DMS 273 (cell line): ENCODE results near the gene CD58.
"Not testable (repeated sequence)": the region's sequence is repeated elsewhere in the genome, so short reads cannot be mapped to it uniquely, and the experiment has no call there.

ENCODE experiments used
- DNase-seq: peaks from one replicate; lab custom pipeline; 2025; ENCODE audit not compliant: unreplicated experiment; lab: John Stamatoyannopoulos, UW

Gene CD58

DNA sequence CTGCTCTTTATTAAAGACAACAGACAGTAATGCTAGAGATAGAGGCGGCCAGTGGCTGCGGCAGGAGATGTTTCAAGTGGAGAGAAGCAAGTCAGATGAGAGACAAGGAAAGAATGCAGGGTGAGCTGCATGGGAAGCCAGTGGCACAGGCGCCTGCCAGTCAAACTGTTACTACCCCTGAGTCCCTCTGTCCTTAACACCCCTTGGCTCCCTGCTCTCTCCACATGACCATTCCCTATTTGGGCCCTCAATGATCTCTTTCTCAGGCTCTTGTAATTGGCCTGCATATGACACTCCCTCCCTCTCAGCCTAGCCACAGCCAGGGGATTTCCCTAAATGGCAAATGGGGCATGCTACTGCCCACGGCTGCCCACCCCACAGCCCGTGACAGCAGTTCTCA lies 22.6 kb upstream of the CD58 start:
- not testable (repeated sequence) for DNase-seq

DNA sequence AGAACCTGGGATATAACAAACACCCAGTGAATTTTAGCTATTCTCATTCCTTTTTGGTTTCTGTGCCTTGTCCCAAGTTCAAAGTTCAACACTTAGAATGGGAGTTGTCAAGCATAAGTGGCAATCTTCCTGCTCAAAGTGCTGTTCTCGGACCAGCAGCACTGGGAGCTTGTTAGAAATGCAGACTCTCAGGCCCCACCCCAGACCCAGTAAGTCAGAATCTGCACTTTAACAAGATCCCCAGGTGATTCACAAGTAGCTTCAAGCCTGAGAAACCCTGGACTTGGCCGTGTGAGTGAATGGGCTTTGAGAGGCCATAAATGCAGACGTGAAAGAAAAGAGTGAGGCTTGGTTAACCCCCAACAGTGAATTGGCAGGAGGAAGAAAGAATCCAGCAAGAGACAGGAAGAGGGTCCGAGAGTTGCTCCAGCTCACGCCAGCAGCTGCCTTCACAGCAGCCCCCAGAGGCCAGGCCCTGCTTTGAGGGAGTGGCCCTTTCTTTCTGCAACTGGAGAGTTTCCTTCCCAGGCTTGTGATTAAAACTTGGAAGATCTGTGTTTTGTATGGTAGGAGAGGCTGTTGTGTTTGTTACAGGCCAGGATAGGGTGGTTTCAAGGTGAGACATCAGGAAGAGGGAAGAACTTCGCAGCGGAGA lies 21.3 kb upstream of the CD58 start:
- not testable (repeated sequence) for DNase-seq

GRCh38 chr1:116591006-116591950 lies 20.5 kb upstream of the CD58 start:
- not testable (repeated sequence) for DNase-seq

DNA sequence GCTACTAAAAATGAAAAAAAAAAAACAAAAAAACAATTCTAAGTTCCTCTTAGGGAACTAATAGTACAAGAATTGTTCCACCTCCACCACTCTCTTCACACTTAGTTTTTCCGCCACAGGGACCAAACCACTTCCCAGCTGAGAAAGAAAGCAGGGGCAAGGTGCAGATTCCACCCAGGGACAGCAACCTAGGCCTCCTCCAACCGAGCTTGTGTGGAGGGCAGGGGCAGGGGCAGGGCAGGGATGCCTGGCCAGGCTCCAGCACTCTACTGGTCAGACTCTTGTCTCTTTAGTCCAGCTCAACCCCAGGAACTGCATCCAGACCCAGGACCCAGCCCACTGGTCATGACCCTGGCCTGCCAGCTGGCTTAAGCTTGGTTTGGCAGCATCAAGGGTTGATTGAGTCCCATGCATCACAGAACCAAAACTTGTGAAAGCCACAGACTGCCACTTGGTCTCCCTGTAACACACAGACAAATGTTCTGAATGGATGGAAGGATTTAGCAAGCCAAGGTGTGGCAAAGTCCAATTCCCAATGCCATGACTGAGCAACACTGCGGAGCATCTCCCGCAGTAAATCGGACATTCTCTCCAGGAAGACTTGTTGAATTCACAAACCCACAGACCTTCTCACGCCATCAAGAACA lies 19.7 kb upstream of the CD58 start:
- DNase-seq, result not testable (repeated sequence)

- DNase-seq, result not testable (repeated sequence)
Observed at GRCh38 chr1:116589101-116589735, 18.4 kb upstream of the CD58 start.

DNA sequence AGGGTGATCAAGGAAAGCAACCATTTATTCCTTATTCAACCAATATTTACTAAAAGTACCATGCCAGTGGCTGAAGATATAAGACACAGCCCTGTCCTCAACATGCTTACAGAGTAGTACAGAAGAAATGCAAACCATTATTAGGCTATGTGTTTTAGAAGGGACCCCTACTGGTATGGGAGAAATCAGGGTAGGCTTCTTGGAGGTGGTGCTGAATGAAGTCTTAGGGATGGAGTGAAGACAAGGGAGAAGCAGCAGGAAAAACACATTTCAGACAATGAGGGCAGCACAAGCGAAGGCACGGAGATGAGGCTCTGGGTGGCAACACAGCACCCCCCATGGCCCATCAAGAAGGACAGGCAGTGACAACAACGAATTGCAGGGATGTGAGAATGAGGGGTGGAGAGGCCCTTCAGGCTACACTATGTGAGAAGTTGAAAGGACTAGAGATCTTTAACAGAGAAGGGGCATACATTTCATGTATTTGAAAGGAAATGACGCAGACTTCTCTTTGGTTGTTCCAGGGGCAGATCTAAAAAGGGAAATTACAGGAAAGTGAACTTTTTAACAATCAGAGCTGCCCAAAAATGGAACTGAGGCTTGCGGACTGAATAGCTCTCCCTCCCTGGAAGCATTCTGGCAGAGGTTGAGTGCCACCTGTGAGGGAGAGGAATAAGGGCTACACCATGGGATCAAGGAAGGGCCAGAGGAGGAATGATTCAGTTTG lies 16.8 kb upstream of the CD58 start:
- DNase-seq, result no peak

GRCh38 chr1:116586741-116587143 lies 15.9 kb upstream of the CD58 start:
- DNase-seq, result peak; percentile 37

DNA sequence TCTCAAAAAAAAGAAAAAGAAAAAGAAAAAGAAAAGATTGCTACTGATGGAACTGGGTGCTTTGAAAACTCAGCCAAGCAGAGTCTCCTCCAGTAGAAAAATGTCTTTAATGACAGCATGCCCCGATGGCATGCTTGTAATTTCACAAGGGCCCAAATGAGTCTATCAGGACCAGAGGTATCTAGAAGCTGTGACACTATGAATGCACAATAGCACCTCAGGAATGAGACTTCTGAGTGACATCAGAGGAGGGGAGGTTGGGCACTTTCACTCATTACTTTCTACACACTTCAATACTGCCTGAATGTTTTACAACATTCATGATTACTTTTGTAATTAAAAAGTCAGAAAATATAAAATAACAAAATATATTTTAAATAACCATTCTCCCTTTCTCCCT lies 15.1 kb upstream of the CD58 start:
- DNase-seq, result no peak

GRCh38 chr1:116581323-116581885 lies 10.6 kb upstream of the CD58 start:
- no peak for DNase-seq

DNA sequence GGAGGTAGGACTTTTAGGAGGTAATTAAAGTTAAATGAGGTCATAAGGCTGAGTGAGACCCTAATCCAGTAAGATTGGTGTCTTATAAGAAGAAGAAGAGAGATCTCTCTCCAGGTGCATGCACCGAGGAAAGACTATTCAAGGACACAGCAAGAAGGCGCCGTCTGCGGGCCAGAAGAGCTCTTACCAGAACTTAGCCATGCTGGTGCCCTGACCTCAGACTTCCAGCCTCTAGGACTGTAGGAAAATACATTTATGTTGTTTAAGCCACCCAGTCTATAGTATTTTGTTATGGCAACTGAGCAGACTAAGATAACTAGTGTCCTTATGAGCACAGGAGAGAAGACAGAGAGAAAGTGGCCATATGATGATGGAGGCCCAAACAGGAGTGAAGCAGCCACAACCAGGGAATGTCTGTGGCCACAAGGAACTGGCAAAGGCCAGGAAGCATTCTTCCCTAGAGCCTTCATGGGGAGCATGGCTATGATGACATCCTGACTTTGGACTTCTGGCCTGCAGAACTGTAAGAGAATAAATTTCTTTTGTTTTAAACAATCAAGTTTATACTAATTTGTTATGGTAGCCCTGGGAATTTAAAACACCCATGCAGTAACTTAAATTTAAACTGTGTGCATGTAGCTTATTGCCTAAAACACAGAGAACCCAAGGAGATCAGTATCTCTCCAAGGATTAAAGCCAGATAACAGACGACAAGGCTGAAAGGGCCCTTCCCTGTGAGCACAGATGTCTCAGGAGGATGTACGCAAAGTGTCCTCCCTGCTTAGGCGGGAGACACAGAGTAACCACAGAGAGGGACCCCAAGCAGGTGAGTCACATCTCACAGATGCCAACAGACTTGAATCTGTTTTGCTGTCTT lies 9.9 kb upstream of the CD58 start:
- no peak for DNase-seq

DNA sequence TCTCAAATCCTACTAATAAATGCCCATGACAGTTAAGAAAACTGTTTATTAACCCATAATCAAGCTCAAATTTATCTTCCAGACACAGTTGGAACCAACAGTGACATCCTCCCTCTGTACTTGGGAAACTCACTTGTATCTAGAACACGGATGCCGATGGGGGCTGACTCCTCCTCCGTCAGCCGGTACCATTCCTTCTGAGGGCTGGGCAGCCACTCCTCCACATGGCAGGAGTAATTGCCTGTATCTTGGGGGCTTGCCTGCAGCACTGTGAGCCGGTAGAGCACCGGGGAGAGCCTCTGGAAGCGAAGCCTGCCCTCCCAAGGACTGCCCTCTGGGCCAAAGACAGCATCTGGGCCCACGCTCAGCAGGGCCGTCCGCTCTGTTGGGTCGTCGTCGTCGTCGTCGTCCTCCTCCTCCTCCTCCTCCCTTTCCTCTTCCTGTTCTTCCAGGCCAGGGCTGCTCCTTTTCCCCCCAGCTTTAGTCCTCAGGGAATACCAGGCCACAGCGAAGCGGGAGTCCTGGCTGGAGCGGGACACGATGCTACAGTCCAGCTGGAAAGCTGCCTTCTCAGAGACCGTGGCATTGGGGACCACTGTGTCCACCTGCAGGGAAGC lies 8.5 kb upstream of the CD58 start:
- DNase-seq, result no peak

DNA sequence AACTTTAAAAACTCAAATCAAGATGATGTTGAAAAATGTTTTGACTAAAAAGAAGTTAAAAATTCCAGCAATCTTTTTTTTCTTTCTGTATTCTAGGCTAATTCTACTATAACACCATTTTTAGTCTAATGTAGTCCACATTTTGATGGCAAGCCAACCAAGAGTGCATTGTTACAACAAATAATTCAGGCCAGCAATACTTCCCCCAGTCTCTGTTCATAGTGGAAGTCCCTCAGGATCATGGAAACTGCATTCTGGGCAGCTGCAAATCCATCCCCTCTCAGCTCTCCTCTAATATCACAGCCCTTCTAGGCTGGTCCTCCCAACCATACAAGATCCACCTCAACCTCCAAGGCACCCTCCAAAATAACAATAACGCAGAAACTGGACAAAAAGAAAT lies 7.8 kb upstream of the CD58 start:
- DNase-seq, result no peak

DNA sequence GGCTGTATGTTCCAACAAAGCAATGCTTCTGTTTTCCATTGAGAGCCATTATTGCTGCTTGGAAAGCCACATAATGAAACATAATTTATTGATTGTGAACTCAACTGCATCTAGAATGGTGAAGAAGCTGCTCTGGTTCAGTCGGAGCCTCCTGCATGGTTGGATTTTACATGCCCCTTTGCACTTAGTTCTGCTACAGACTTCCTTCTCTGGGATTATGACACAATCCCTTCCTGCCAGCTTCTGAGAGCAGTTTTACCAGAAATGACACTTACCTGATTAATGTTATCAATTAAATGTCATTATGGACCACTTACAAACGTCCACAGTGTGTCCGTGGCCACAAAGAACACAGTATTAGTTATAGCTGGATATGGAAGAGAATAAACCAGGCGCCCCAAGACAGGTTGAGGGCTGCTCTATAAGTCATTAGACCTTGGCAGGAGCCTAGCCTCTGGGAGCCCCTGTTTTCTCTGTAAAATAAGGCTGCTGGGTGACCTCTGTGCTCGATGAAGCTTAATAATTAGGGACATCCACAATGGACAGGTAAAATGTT lies 7.0 kb upstream of the CD58 start:
- DNase-seq, result no peak

GRCh38 chr1:116574581-116575291 lies 3.9 kb upstream of the CD58 start:
- DNase-seq, result peak; percentile 82

DNA sequence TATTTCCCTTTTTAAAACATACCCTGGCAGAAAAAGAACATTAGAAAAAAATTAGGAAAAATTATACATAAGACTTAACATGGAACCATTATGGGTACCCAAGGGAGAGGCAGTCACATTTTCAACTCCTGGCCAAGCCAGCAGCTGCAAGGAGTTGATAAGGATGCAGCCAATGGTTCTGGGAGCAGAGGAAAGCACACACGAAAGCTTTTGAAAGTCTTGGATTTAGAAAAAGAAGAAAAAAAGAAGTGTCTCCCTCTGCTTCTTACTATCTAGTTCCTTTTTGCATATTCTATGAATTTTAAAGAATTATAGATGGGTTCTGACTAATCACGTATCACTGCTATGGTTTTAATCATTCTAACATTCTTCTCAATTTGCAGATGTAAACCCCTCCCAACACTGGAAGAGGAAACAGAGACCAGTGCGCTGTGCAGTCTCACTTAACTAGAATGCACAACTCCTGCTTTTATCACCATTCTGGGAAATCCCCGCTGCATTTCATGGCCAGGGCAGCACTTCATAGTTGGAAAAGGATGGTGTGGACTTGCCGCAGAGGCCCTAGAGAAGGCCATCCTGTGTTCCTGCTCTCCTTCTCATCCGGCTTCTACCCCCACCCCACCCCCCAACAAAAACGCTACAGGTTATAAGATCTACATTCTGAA lies 2.7 kb upstream of the CD58 start:
- DNase-seq, result no peak

DNA sequence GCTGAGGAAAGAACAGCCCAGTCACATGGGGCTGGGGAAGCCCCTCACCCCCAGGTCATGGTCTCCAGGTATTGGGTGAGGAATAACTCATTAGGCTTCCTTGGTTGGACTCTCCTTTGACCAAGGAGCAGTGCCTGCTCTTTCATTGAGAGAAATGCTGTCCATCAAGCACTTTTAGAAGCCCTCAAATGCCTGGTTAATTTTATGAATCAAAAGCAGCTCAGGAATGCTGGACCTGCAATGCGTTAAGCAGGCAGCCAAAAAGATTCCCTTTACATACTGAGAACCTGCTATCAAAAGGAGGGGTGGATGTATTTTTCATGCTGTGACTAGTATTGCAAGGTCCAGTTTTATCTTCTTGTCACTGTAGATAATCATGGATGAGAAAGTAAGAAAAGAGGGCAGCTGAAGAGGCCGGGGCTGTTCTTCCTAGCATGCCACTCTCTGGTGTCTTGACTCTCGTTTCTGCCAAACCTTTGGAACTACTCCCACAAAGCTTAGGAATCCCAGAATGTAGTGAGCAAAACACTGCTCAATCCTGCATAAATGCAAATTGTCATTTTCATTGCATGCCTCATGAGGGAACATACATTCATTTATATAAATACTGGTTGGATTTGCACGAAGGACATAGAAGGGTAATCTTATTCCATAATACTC lies 2.1 kb upstream of the CD58 start:
- no peak for DNase-seq

- no peak for DNase-seq
Observed at GRCh38 chr1:116572099-116572498, 1.3 kb upstream of the CD58 start.
